Chondrocyte (in vitro differentiated cells): ENCODE data around the gene OR2AK2. TPM values are rescaled to one million over a fixed set of nuclear protein-coding genes. Genes with fewer than 3 reads are reported as not detected.

ENCODE experiments used
- DNase-seq: peaks from one replicate; pipeline ENCODE4 v3.0.0; 2021; ENCODE audit warnings: mixed read lengths, low spot score
- H3K27ac Mint-ChIP-seq: one replicate; pipeline ENCODE4 v1.8.0; 2021; ENCODE audit warnings: mild to moderate bottlenecking, moderate library complexity, mixed read lengths; ENCODE audit not compliant: unreplicated experiment
- H3K27me3 Mint-ChIP-seq: 2 replicates; pipeline ENCODE4 v1.8.0; 2021; ENCODE audit warnings: low read depth, mixed read lengths
- H3K36me3 Mint-ChIP-seq: 2 replicates; pipeline ENCODE4 v1.8.0; 2021; ENCODE audit warnings: low read depth, mixed read lengths
- H3K4me1 Mint-ChIP-seq: 2 replicates; pipeline ENCODE4 v1.8.0; 2021; ENCODE audit warnings: low read depth, mild to moderate bottlenecking, mixed read lengths
- H3K4me3 Mint-ChIP-seq: one replicate; pipeline ENCODE4 v1.8.0; 2021; ENCODE audit warnings: mild to moderate bottlenecking, moderate library complexity, mixed read lengths; ENCODE audit not compliant: unreplicated experiment
- H3K9me3 Mint-ChIP-seq: 2 replicates; pipeline ENCODE4 v1.8.0; 2021; ENCODE audit warnings: low read depth, mixed read lengths
- CTCF ChIP-seq: fragments of 200-600 bp; sonication (generic); IDR thresholded peaks from 2 replicates; pipeline ENCODE4 v1.5.0; 2021; ENCODE audit warnings: antibody characterized with exemption, mild to moderate bottlenecking, moderate library complexity
- long read RNA-seq: library from polyadenylated mRNA; stranded (forward); transcript quantifications from one replicate; pipeline ENCODE4 v2.0.0, GENCODE V29; 2021
- total RNA-seq: library from RNA; stranded (reverse); gene quantifications from 3 replicates; pipeline ENCODE4 v1.2.1, GENCODE V29; 2021

OR2AK2 gene, protein sequence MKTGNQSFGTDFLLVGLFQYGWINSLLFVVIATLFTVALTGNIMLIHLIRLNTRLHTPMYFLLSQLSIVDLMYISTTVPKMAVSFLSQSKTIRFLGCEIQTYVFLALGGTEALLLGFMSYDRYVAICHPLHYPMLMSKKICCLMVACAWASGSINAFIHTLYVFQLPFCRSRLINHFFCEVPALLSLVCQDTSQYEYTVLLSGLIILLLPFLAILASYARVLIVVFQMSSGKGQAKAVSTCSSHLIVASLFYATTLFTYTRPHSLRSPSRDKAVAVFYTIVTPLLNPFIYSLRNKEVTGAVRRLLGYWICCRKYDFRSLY
- not detected in 3 replicates for total RNA-seq
- long read RNA-seq = 0 reads

DNA sequence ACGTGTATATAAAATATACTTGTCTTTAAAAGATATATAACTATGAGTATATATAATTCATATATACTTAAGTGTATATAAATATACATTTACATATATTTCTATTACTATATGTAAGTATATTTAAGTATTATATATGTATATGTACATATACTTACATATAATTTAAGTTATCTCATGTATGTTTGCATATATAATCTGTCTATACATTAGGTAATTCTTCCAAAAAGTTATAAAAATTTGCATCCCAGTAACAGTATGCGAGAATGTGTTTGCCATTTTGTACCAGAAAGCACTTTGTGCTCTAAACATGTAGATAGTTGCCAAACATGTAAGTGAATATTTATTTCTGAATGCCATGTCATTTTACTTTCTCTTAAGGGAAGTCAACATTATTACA lies at the start of gene OR2AK2:
OR2AK2 (plus strand) TSS at position 301 of the 400 bp plus-strand sequence. CDS start 144 bp downstream, outside the sequence.
- H3K36me3 Mint-ChIP-seq = no peaks in the 10 kb centered on the region
- H3K4me3 Mint-ChIP-seq = no peak within 1 kb of the TSS
- no peaks in the 10 kb centered on the region for H3K27me3 Mint-ChIP-seq
- H3K9me3 Mint-ChIP-seq = peaks cover 44% of the 10 kb centered on the region
- TF ChIP-seq CTCF = no peak
- H3K27ac Mint-ChIP-seq = no peak within 1 kb of the TSS
- DNase-seq = no peak
- no peaks in the 10 kb centered on the region for H3K4me1 Mint-ChIP-seq

DNA sequence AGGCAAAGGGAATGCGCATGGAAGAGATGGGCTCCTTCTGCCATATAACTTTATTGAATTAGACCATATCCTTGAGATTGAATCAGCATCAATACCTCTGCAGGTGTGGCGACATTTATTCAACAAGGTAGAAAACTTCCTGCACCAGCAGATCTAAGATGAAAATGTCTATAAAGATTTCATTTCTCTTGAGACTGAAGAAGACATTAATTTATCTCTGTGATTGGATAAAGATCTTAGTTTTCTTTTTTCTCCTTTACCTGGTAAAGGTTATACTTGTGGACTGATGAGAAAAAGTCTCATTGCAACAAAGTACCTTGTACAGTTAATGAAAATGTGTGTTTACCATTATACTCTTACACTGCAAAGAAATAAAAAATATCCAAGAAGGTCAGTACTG lies 45.1 kb upstream of the OR2AK2 start, which contains the start of gene OR2T8:
OR2T8 (plus strand) TSS at position 301 of the 400 bp plus-strand sequence. CDS start 766 bp downstream, outside the sequence.
- Mint-ChIP-seq H3K36me3 (no peaks in the 10 kb centered on the region), H3K27ac (no peak within 1 kb of the TSS), H3K27me3 (no peaks in the 10 kb centered on the region), H3K4me1 (no peaks in the 10 kb centered on the region), H3K9me3 (peaks cover 19% of the 10 kb centered on the region), H3K4me3 (no peak within 1 kb of the TSS)
- TF ChIP-seq CTCF = no peak
- no peak for DNase-seq

DNA sequence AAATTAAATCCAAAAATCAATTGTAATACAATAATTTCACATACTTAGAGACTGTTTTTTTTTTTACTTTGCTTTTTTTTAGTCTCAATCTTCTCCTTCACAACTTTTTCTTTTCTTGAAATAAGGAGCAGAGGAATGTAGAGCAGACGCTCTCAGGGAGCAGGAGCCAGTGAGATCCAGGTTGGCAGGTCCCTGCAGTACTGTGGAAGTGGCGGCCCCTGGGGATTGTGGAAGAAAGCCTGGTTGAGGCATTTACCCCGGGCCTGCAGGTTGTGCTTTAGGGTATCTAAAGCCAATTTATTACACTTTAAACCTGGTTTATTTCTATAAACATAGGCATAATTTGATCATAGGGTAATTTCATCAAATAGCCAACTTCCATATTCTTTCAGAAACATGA lies 41.1 kb upstream of the OR2AK2 start:
- Mint-ChIP-seq H3K4me3 (no peak overlapping the region), H3K9me3 (peaks cover 17% of the 10 kb centered on the region), H3K27ac (no peak overlapping the region), H3K4me1 (no peaks in the 10 kb centered on the region), H3K27me3 (no peaks in the 10 kb centered on the region), H3K36me3 (no peaks in the 10 kb centered on the region)
- no peak for DNase-seq
- TF ChIP-seq CTCF = no peak

DNA sequence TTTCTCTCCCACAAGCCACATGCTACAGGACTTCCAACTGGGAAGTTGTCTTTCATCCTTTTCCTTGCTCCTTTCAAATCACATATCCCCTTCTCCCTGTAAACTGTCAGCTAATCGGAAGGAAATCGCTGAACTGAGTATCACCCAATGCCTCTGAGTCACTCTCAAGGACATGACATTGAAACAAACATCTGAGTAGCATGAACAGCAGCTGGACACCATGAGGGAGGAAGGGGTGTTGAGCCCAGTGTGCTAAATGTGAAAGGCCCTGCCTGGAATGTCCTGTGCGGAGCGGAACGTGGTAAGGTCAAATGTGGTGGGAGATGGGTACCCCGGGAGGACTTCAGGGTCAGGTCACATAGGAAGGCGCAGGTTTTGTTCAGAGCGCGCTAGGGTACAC lies 40.2 kb upstream of the OR2AK2 start, which contains the start of gene OR2AJ1:
OR2AJ1 (plus strand) TSS at position 22 of the 400 bp plus-strand sequence. CDS start 8,880 bp downstream, outside the sequence.
- H3K27ac Mint-ChIP-seq = no peak within 1 kb of the TSS
- peaks cover 17% of the 10 kb centered on the region for H3K9me3 Mint-ChIP-seq
- no peak for DNase-seq
- no peak within 1 kb of the TSS for H3K4me3 Mint-ChIP-seq
- no peaks in the 10 kb centered on the region for H3K27me3 Mint-ChIP-seq
- H3K4me1 Mint-ChIP-seq = no peaks in the 10 kb centered on the region
- H3K36me3 Mint-ChIP-seq = no peaks in the 10 kb centered on the region
- no peak for TF ChIP-seq CTCF

- H3K4me1 Mint-ChIP-seq = no peaks in the 10 kb centered on the region
- no peak overlapping the region for H3K27ac Mint-ChIP-seq
- peaks cover 2% of the 10 kb centered on the region for H3K27me3 Mint-ChIP-seq
- TF ChIP-seq CTCF = no peak
- DNase-seq = no peak
- H3K36me3 Mint-ChIP-seq = no peaks in the 10 kb centered on the region
- H3K4me3 Mint-ChIP-seq = no peak overlapping the region
- peaks cover 13% of the 10 kb centered on the region for H3K9me3 Mint-ChIP-seq
Observed at GRCh38 chr1:247933989-247934388, 31.0 kb upstream of the OR2AK2 start.
